KOPT-K1 (cell line): ENCODE measurements around the gene RERE.

ENCODE experiments used
- H3K27ac ChIP-seq: fragments of 200-600 bp; sonication (generic); 2 replicates; pipeline ENCODE4 v1.5.1; 2016; ENCODE audit warnings: antibody characterized with exemption, mild to moderate bottlenecking, low read depth, low read length; ENCODE audit not compliant: poor library complexity, severe bottlenecking
- H3K36me3 ChIP-seq: fragments of 200-600 bp; sonication (generic); 2 replicates; pipeline ENCODE4 v1.5.1; 2017; ENCODE audit warnings: antibody characterized with exemption, mild to moderate bottlenecking, low read length, moderate library complexity; ENCODE audit not compliant: insufficient read depth
- H3K9me3 ChIP-seq: fragments of 200-600 bp; sonication (generic); 2 replicates; pipeline ENCODE4 v1.5.1; 2017; ENCODE audit warnings: antibody characterized with exemption, low read length, mild to moderate bottlenecking; ENCODE audit not compliant: insufficient read depth, poor library complexity, severe bottlenecking

The RERE gene

DNA sequence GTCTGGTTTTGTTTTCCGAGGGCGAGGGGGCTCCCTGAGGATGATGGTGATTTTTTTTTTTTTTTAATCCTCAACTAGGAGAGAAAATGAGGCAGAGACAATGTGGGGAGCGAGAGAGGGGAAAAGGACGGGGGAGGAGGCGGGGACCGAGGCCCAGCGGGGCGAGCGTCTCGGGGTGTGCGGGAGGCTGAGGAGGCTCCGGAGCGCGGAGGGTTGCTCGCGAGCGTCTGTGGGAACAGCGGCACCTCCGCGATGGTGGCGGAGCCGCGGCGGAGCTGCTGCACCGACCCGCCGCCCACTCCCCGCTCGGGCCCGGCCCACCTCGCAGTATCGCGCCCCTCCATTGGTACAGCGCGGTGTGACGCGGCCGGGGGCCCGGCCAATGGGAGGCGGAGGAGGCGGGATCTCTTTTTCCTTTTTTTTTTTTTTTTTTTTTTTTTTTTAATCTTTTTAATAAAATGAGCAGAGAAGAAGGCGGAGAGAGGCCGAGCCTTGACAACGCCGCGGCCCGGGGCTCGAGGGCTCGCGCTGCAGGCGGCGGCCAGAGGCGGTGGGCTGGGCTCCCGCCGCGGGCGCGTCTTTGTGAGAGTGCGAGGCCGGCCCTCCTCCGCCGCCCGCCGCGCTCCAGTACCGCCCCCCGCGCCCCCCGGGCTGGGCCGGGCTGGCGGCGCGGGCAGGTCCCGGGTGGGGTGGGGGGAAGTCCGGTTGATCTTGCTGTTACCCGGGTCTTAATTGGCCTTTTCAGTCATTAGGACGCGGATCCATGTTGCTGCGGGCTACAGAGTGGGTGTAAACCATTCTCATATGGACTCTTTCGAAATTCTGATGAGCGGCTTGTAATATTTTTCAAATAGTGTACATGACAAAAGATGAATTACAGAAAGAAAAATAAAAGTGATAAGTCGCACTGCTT is at the start of gene RERE:
TSS of gene RERE (minus strand) at position 229 of the 913 bp plus-strand sequence.
- no peaks in the 10 kb centered on the region for H3K36me3 ChIP-seq
- H3K27ac ChIP-seq: peak within 1 kb of the TSS; percentile 85
- no peaks in the 10 kb centered on the region for H3K9me3 ChIP-seq

- peaks cover 100% of the 10 kb centered on the region for H3K36me3 ChIP-seq
- no peaks in the 10 kb centered on the region for H3K9me3 ChIP-seq
- H3K27ac ChIP-seq: no peak overlapping the region
These were observed 49.5 kb upstream of the RERE start for GRCh38 chr1:8866792-8867415.

DNA sequence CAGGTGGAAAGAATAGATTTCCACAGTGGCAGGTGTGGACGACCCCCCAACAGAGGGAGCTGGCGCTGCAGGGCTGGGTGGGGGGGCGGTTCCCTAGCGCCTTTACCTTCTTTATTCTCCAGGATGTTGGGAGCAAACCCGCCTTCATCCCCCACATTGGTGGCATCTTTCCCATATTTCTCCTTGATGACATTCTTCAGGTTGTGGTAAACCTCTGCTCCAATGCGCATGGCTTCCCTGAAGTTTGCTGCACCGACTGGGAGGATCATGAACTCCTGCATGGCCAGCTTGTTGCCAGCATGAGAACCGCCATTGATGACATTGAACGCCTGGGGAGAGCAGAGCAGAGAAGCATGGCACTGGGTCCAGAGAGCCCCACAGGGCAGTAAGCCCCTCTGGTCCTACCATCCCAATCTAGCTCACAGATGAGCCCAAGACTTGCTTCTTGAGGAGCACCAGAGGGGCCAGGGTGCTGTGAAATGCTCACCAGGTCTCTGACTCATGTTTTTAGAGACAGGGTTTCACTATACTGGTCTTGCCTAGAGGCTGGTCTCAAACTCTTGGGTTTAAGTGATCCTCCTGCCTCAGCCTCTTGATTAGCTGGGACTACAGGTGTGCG is 48.8 kb upstream of the RERE start:
- Histone ChIP-seq H3K36me3 (peaks cover 100% of the 10 kb centered on the region), H3K27ac (no peak overlapping the region), H3K9me3 (no peaks in the 10 kb centered on the region)

GRCh38 chr1:8864713-8865344 is 47.4 kb upstream of the RERE start:
- Histone ChIP-seq H3K36me3 (peaks cover 100% of the 10 kb centered on the region), H3K27ac (no peak overlapping the region), H3K9me3 (no peaks in the 10 kb centered on the region)

DNA sequence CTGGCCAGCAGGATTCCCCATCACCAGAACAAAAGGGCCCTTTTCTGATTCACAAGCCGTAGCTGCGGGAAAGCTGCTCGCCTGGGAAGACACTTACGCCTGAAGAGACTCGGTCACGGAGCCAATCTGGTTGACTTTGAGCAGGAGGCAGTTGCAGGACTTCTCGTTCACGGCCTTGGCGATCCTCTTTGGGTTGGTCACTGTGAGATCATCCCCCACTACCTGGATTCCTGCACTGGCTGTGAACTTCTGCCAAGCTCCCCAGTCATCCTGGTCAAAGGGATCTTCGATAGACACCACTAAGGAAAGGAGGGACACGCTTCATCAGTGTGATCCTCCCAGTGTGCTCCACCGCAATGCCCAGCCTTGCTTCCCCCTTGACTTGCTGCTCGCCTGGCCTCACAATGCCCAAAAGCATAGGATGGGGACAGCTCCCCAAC is 46.4 kb upstream of the RERE start:
- Histone ChIP-seq H3K27ac (no peak overlapping the region), H3K9me3 (no peaks in the 10 kb centered on the region), H3K36me3 (peaks cover 100% of the 10 kb centered on the region)

DNA sequence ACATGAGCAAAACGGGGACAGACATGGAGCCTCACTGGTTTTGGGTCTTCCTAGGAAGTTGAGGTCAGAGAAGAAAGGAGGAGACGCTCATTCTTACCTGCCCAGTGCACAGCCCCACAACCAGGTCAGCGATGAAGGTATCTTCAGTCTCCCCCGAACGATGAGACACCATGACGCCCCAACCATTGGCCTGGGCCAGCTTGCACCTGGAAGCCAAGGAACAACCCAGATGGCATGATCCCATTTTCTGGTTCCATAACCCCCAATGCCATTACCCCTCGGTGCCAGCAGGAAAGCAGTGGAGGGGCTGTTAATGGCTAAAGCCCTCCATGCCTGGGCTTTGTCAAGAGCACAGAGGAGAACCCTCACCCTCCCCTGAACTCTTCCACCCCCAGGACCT is 45.7 kb upstream of the RERE start:
- no peak overlapping the region for H3K27ac ChIP-seq
- peaks cover 100% of the 10 kb centered on the region for H3K36me3 ChIP-seq
- H3K9me3 ChIP-seq: no peaks in the 10 kb centered on the region

DNA sequence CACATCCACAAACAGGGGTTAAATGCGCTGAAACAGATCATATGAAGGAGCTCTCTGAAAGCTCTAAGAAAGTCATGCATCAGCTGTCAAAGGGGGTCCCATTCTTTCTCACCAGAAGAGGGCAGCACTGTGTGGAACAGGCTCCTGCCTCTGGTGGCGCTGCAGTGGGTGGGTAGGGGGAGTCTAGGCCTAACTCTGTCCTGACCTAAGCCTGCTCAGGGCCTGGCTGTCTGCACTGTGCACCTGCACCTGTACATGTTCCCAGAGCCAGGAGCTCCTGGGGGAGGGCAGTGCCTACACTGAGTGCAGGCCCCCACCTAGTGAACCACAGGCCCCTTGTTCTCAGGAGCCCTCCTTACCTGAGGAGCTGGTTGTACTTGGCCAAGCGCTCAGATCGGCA is 45.1 kb upstream of the RERE start:
- Histone ChIP-seq H3K27ac (no peak overlapping the region), H3K36me3 (peaks cover 100% of the 10 kb centered on the region), H3K9me3 (no peaks in the 10 kb centered on the region)

DNA sequence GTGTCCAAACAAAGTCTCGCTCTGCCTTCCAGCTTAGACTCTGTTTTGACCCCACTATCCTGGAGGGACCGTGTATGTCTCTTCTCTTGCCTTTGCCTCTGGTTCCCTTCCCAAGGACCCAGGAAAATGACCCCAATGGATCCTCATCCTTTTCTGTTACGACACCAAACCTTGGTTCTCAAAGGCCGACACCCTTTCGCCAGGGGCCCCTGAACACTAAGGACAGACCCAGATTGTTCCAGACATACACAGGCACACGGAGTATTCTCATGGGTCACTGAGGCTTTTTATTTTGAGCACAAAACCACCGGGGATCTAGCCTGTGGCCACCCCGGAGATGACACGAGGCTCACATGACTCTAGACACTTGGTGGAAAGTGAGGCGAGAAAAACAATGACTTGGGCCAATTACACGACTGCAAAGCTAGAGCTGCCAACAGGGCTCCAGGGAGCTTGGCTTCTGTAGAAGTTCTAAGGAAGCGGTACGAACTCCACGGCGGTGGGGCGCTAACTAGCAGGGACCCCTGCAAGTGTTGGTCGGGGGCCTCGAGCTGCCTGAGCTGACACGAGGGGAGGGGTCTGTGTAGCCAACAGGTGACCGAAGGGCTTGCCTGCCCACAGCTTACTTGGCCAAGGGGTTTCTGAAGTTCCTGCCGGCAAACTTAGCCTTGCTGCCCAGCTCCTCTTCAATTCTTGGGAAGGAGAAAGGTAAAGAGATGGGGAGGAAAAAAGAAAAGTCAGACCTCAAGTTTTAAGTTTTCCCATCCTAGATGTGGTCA is 43.5 kb upstream of the RERE start:
- H3K36me3 ChIP-seq: peaks cover 95% of the 10 kb centered on the region
- H3K27ac ChIP-seq: no peak overlapping the region
- H3K9me3 ChIP-seq: no peaks in the 10 kb centered on the region

DNA sequence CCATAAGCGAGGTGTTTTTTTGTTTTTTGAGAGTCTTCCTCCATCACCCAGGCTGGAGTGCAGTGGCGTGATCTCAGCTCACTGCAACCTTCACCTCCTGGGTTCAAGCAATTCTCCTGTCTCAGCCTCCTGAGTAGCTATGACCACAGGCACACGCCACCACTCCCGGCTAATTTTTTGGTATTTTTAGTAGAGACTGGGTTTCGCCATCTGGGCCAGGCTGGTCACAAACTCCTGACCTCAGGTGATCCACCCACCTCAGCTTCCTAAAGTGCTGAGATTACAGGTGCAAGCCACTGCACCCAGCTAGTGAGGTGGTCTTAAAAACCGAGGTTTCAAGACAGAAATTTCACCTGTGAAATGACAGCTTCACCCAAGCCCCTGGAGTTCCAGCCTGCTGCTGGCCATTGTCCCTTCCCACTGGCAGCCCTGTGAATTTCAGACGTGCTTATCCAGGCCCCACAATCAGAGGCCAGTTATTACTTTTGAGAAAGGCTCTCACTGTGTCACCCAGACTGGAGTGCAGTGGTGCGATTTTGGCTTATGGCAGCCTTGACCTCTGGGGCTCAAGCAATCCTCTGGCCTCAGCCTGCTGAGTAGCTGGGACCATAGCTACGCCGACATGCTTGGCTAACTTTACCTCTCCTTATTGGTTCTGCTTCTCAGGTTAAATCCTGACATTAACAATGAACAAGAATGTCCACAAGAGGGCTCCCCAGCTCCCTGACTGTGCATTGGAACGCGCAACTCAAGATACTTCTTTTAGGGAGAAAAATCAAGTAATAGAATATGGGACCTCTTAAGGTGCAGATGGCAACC is 41.7 kb upstream of the RERE start:
- no peak overlapping the region for H3K27ac ChIP-seq
- H3K36me3 ChIP-seq: peaks cover 77% of the 10 kb centered on the region
- no peaks in the 10 kb centered on the region for H3K9me3 ChIP-seq

DNA sequence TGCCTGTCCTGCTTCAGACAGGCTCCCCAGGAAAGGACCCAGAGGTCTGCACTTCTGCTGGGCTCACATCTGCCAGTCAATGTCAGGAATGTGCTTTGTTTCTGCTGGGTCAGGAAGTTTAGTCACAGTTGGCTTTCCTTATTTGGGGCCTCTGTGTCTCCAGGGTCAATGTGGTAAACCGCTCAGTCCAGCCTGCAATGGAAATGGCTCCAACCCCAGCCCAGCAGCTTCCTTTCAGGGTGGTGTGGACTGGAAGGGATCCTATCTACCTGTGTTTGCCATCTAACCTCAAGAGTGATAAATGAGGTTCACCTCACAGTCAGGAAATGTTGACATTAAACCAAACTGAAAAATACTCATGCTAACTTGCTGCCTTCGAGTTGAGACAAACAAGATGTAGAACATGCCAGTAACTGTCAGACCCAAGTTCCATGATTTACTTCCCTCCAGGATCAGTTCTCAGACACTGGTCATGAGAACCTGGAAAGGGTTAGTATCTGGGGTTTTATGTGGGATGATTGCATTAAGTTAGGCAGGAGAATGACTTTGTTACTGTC is 40.8 kb upstream of the RERE start:
- Histone ChIP-seq H3K9me3 (no peaks in the 10 kb centered on the region), H3K36me3 (peaks cover 68% of the 10 kb centered on the region), H3K27ac (peak overlapping the region; percentile 16)

DNA sequence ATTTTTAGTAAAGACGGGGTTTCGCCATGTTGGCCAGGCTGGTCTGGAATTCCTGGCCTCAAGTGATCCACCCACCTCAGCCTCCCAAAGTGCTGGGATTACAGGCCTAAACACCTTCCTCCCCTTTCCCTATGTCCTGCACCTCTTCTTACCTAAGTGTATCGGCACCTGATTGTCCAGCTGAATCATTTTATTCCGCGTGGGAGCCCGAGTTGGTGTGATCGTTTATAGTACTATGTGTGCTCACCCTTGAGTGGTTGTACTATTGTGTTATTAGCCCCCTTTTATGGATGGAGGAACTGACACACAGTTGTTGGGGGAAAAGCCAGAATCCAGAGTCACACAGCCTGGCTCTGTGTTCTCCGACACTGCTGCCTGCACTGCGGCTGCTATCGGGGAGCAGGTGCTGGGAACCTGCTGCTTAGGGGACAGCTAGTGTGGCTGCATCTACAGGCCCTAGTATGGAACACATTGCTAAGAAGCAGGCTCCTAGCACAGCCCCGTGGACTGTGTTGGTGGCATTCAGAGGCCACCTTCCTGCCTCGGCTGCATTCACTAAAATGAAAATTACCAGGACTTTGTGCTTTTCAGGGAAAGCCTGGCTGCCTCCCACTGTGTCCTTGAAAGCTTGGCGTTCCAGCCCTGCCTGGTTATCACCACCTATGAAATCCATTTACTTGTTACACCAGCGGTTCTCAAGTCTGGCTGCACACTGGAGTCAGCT is 39.4 kb upstream of the RERE start:
- Histone ChIP-seq H3K36me3 (peaks cover 55% of the 10 kb centered on the region), H3K9me3 (no peaks in the 10 kb centered on the region), H3K27ac (no peak overlapping the region)

DNA sequence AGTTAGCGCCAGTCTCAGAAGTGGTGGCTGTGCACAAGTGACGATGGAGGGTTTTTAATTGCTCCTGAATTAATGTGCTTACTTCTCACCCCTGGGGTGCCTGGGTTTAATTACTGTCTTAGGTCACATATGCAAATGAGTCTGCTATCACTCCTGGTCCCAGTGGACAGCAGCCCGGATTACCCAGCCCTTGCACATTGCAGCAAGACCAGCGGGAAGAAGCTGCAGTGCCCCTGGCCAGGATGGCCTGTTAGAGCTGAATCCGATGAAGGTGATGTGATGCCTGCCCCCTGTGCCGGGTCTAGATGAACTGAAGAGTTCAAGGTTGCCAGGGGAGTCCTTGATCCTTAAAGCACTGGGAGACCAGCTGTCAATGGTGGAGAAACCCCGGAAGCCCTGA is 36.8 kb upstream of the RERE start:
- no peaks in the 10 kb centered on the region for H3K9me3 ChIP-seq
- H3K36me3 ChIP-seq: peaks cover 28% of the 10 kb centered on the region
- no peak overlapping the region for H3K27ac ChIP-seq

- no peak overlapping the region for H3K27ac ChIP-seq
- H3K9me3 ChIP-seq: no peaks in the 10 kb centered on the region
- no peaks in the 10 kb centered on the region for H3K36me3 ChIP-seq
These were observed 33.6 kb upstream of the RERE start for GRCh38 chr1:8851060-8851459.
